Mesendoderm (in vitro differentiated cells): Measurements from ENCODE around the gene FADS1. TPM values are rescaled to one million over a fixed set of nuclear protein-coding genes. Genes with fewer than 3 reads are reported as not detected.

Source experiments
- DNase-seq: peaks from one replicate; pipeline ENCODE4 v3.0.0; 2013
- H2AK5ac ChIP-seq: 2 replicates; pipeline ENCODE4 v1.6.1; 2013; ENCODE audit warnings: low read length, inconsistent platforms
- H2BK120ac ChIP-seq: 2 replicates; pipeline ENCODE4 v1.6.1; 2013; ENCODE audit warnings: low read depth, mild to moderate bottlenecking, low read length, moderate library complexity, mixed read lengths
- H2BK15ac ChIP-seq: replicated peaks from 2 replicates; pipeline ENCODE4 v1.6.1; 2013; ENCODE audit warnings: low read depth, mild to moderate bottlenecking, moderate library complexity
- H2BK5ac ChIP-seq: 2 replicates; pipeline ENCODE4 v1.6.1; 2013; ENCODE audit warnings: low read length, inconsistent platforms
- H3K18ac ChIP-seq: 2 replicates; pipeline ENCODE4 v1.6.1; 2013; ENCODE audit warnings: mild to moderate bottlenecking, low read length, mixed read lengths
- H3K23ac ChIP-seq: one replicate; pipeline ENCODE4 v1.6.1; 2013; ENCODE audit warnings: low read length
- H3K27ac ChIP-seq: 2 replicates; pipeline ENCODE4 v1.5.1; 2013; ENCODE audit warnings: low read depth, mild to moderate bottlenecking, inconsistent platforms, low read length, moderate library complexity
- H3K27me3 ChIP-seq: 2 replicates; pipeline ENCODE4 v1.6.1; 2013; ENCODE audit warnings: low read length, control low read depth, mild to moderate bottlenecking, inconsistent platforms; ENCODE audit not compliant: insufficient read depth, poor library complexity
- H3K36me3 ChIP-seq: 2 replicates; pipeline ENCODE4 v1.6.1; 2013; ENCODE audit warnings: low read length, inconsistent platforms; ENCODE audit not compliant: control insufficient read depth, insufficient read depth
- H3K4ac ChIP-seq: one replicate; pipeline ENCODE4 v1.6.1; 2013; ENCODE audit warnings: low read depth, mild to moderate bottlenecking, low read length, moderate library complexity
- H3K4me1 ChIP-seq: 2 replicates; pipeline ENCODE4 v1.6.1; 2013; ENCODE audit warnings: low read depth, low read length, inconsistent platforms; ENCODE audit not compliant: control insufficient read depth
- H3K4me2 ChIP-seq: 2 replicates; pipeline ENCODE4 v1.6.1; 2013; ENCODE audit warnings: low read length
- H3K4me3 ChIP-seq: 2 replicates; pipeline ENCODE4 v1.5.1; 2013; ENCODE audit warnings: mild to moderate bottlenecking, low read length
- H3K56ac ChIP-seq: one replicate; pipeline ENCODE4 v1.6.1; 2013; ENCODE audit warnings: low read length
- H3K79me1 ChIP-seq: 2 replicates; pipeline ENCODE4 v1.6.1; 2013; ENCODE audit warnings: low read length, inconsistent platforms
- H3K79me2 ChIP-seq: 2 replicates; pipeline ENCODE4 v1.6.1; 2013; ENCODE audit warnings: mild to moderate bottlenecking, low read length; ENCODE audit not compliant: control insufficient read depth, insufficient read depth
- H3K9ac ChIP-seq: 2 replicates; pipeline ENCODE4 v1.6.1; 2013; ENCODE audit warnings: low read length, inconsistent platforms
- H4K5ac ChIP-seq: one replicate; pipeline ENCODE4 v1.6.1; 2013; ENCODE audit warnings: low read length
- H4K8ac ChIP-seq: one replicate; pipeline ENCODE4 v1.6.1; 2013; ENCODE audit warnings: low read depth, mild to moderate bottlenecking, control low read depth, low read length, moderate library complexity
- WGBS: extraction: QIAGEN DNeasy Blood & Tissue Kit; methylation state at CpG from one replicate; pipeline ENCODE4 v1.1.7; 2013; ENCODE audit warnings: low lambda C conversion rate, missing lambda C conversion rate; ENCODE audit not compliant: insufficient coverage; ENCODE audit errors: extremely low coverage; 5-methylcytosine and 5-hydroxymethylcytosine counted together
- polyA plus RNA-seq, 2 experiments: library from polyadenylated mRNA; stranded (reverse); fragments of 200-250 nt; gene quantifications; one replicate each; pipeline ENCODE4 v1.2.3, GENCODE V29; 2013

FADS1 gene
- polyA plus RNA-seq (2013, experiment 1 of 2): 104 TPM
- polyA plus RNA-seq (2013, experiment 2 of 2): 102 TPM

- Histone ChIP-seq H2BK15ac (no peak within 1 kb of the TSS), H3K36me3 (peaks cover 11% of the 10 kb centered on the region), H3K9ac (peak within 1 kb of the TSS; percentile 92), H3K79me2 (peaks cover 23% of the 10 kb centered on the region), H3K4me2 (peak within 1 kb of the TSS; percentile 81), H3K4me1 (peaks cover 5% of the 10 kb centered on the region), H3K23ac (peak within 1 kb of the TSS; percentile 90), H3K18ac (peak within 1 kb of the TSS; percentile 88), H2BK5ac (peak within 1 kb of the TSS; percentile 99), H3K27me3 (no peaks in the 10 kb centered on the region), H3K4me3 (peak within 1 kb of the TSS; percentile 73), H4K5ac (no peak within 1 kb of the TSS), H2BK120ac (peak within 1 kb of the TSS; percentile 52), H3K56ac (peak within 1 kb of the TSS; percentile 97), H4K8ac (no peak within 1 kb of the TSS), H2AK5ac (peak within 1 kb of the TSS; percentile 18), H3K4ac (peak within 1 kb of the TSS; percentile 97), H3K79me1 (peaks cover 15% of the 10 kb centered on the region), H3K27ac (peak within 1 kb of the TSS; percentile 95)
- no CpG with 5 or more reads among the region's 73 CpGs for WGBS
- DNase-seq: peak; percentile 98
Observed at GRCh38 chr11:61816736-61817455, at the start of gene FADS1. Gene FADS1 (minus strand): TSS chr11:61817003. CDS start chr11:61816929, 74 bp downstream.

- Histone ChIP-seq H2BK120ac (no peak overlapping the region), H3K27me3 (no peaks in the 10 kb centered on the region), H2BK15ac (no peak overlapping the region), H3K23ac (no peak overlapping the region), H3K79me2 (no peaks in the 10 kb centered on the region), H3K4ac (no peak overlapping the region), H3K9ac (no peak overlapping the region), H3K4me2 (no peak overlapping the region), H2BK5ac (no peak overlapping the region), H4K5ac (no peak overlapping the region), H3K56ac (no peak overlapping the region), H3K27ac (no peak overlapping the region), H3K4me3 (no peak overlapping the region), H3K18ac (no peak overlapping the region), H3K4me1 (peaks cover 2% of the 10 kb centered on the region), H2AK5ac (no peak overlapping the region), H4K8ac (no peak overlapping the region), H3K36me3 (peaks cover 12% of the 10 kb centered on the region), H3K79me1 (no peaks in the 10 kb centered on the region)
- no peak for DNase-seq
- WGBS: no CpG with 5 or more reads among the region's 18 CpGs
Observed at GRCh38 chr11:61866231-61866957, 49.6 kb upstream of the FADS1 start.

- Histone ChIP-seq H3K18ac (no peak overlapping the region), H4K8ac (no peak overlapping the region), H3K4ac (no peak overlapping the region), H4K5ac (no peak overlapping the region), H2BK120ac (no peak overlapping the region), H3K79me1 (no peaks in the 10 kb centered on the region), H3K4me1 (peaks cover 2% of the 10 kb centered on the region), H2BK15ac (no peak overlapping the region), H3K56ac (no peak overlapping the region), H3K23ac (no peak overlapping the region), H3K4me3 (no peak overlapping the region), H3K79me2 (no peaks in the 10 kb centered on the region), H2BK5ac (no peak overlapping the region), H3K4me2 (no peak overlapping the region), H3K27ac (no peak overlapping the region), H3K27me3 (no peaks in the 10 kb centered on the region), H3K9ac (no peak overlapping the region), H2AK5ac (no peak overlapping the region), H3K36me3 (peaks cover 14% of the 10 kb centered on the region)
- DNase-seq: no peak
- WGBS: no CpG with 5 or more reads among the region's 20 CpGs
Observed at GRCh38 chr11:61864814-61865775, 48.3 kb upstream of the FADS1 start.

GRCh38 chr11:61863548-61864081 is 46.8 kb upstream of the FADS1 start:
- Histone ChIP-seq H3K27ac (no peak overlapping the region), H3K79me1 (no peaks in the 10 kb centered on the region), H3K9ac (no peak overlapping the region), H2BK15ac (no peak overlapping the region), H2BK120ac (no peak overlapping the region), H2AK5ac (no peak overlapping the region), H3K4me2 (no peak overlapping the region), H3K18ac (no peak overlapping the region), H2BK5ac (no peak overlapping the region), H3K27me3 (no peaks in the 10 kb centered on the region), H3K4me3 (no peak overlapping the region), H3K56ac (no peak overlapping the region), H3K23ac (no peak overlapping the region), H4K5ac (no peak overlapping the region), H3K36me3 (peaks cover 20% of the 10 kb centered on the region), H4K8ac (no peak overlapping the region), H3K79me2 (no peaks in the 10 kb centered on the region), H3K4ac (no peak overlapping the region), H3K4me1 (no peaks in the 10 kb centered on the region)
- WGBS: no CpG with 5 or more reads among the region's 13 CpGs
- no peak for DNase-seq

DNA sequence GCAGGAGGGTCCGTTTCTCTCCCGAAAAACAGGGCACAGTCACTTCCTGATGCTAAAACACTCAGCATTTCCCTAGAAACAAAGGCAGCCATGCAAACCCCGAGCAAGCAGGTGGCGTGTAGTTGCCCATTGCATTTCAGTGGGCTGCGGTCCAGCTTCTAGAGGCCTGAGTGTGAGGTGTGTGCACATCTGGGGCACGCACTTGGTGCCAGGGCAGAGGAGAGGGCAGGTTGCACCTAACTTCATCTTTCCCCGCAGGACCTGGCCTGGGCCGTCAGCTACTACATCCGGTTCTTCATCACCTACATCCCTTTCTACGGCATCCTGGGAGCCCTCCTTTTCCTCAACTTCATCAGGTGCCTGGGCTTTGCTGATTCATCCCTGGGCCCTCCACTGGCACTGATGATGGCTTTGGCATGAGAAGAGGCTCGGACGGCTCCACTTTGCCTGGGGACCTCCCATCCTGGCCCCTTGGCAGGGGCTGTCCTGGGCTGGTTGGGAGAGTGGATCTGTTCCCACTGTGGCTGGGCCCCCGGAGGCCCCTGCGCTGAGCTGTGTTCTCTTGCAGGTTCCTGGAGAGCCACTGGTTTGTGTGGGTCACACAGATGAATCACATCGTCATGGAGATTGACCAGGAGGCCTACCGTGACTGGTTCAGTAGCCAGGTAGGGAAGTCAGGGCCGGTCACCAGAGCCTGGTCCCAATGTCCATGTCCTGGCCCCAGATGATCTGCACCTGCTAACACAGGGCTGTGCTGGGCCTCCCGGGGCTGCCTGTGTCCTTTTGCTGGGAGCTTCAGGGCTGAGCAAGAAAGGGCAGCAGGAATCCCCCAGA is 46.1 kb upstream of the FADS1 start:
- H3K4me2 ChIP-seq: no peak overlapping the region
- H3K4me3 ChIP-seq: no peak overlapping the region
- WGBS: no CpG with 5 or more reads among the region's 18 CpGs
- H3K27me3 ChIP-seq: no peaks in the 10 kb centered on the region
- no peak overlapping the region for H4K5ac ChIP-seq
- peaks cover 20% of the 10 kb centered on the region for H3K36me3 ChIP-seq
- H2BK15ac ChIP-seq: no peak overlapping the region
- H2AK5ac ChIP-seq: no peak overlapping the region
- no peaks in the 10 kb centered on the region for H3K79me1 ChIP-seq
- H3K4me1 ChIP-seq: no peaks in the 10 kb centered on the region
- DNase-seq: no peak
- no peak overlapping the region for H3K56ac ChIP-seq
- no peak overlapping the region for H2BK5ac ChIP-seq
- no peak overlapping the region for H3K23ac ChIP-seq
- no peak overlapping the region for H3K18ac ChIP-seq
- no peak overlapping the region for H3K4ac ChIP-seq
- H3K9ac ChIP-seq: no peak overlapping the region
- no peak overlapping the region for H3K27ac ChIP-seq
- no peak overlapping the region for H2BK120ac ChIP-seq
- no peaks in the 10 kb centered on the region for H3K79me2 ChIP-seq
- no peak overlapping the region for H4K8ac ChIP-seq
